Progenitor cell of endocrine pancreas (in vitro differentiated cells): ENCODE results near the gene DRG2. TPM values are rescaled to one million over a fixed set of nuclear protein-coding genes. Genes with fewer than 3 reads are reported as not detected.

ENCODE experiments used
- DNase-seq: peaks from one replicate; pipeline ENCODE4 v3.0.0; 2021; ENCODE audit warnings: low spot score; ENCODE audit not compliant: unreplicated experiment
- H3K27ac Mint-ChIP-seq: 2 replicates; pipeline ENCODE4 v1.8.0; 2021; ENCODE audit warnings: mild to moderate bottlenecking, moderate library complexity, mixed read lengths
- H3K27me3 Mint-ChIP-seq: 2 replicates; pipeline ENCODE4 v1.8.0; 2021; ENCODE audit warnings: mixed read lengths
- H3K36me3 Mint-ChIP-seq: 2 replicates; pipeline ENCODE4 v1.8.0; 2022; ENCODE audit warnings: mixed read lengths; ENCODE audit not compliant: insufficient read depth
- H3K4me1 Mint-ChIP-seq: 2 replicates; pipeline ENCODE4 v1.8.0; 2021; ENCODE audit warnings: low read depth, mixed read lengths
- H3K4me3 Mint-ChIP-seq: 2 replicates; pipeline ENCODE4 v1.8.0; 2021; ENCODE audit warnings: low read depth, mild to moderate bottlenecking, moderate library complexity, mixed read lengths
- H3K9me3 Mint-ChIP-seq: 2 replicates; pipeline ENCODE4 v1.8.0; 2021; ENCODE audit warnings: low read depth, mixed read lengths
- CTCF ChIP-seq: fragments of 200-600 bp; sonication (generic); IDR thresholded peaks from one replicate; pipeline ENCODE4 v1.5.0; 2021; ENCODE audit warnings: antibody characterized with exemption, mild to moderate bottlenecking; ENCODE audit not compliant: unreplicated experiment
- total RNA-seq: library from RNA; stranded (reverse); gene quantifications from 2 replicates; pipeline ENCODE4 v1.2.1, GENCODE V29; 2021

Gene DRG2
- total RNA-seq, 1 donor from 2014 or later: 42.9 TPM

GRCh38 chr17:18040261-18040858 lies 47.4 kb upstream of the DRG2 start:
- Mint-ChIP-seq H3K4me1 (peaks cover 43% of the 10 kb centered on the region), H3K36me3 (no peaks in the 10 kb centered on the region), H3K9me3 (no peaks in the 10 kb centered on the region), H3K27me3 (peaks cover 6% of the 10 kb centered on the region), H3K27ac (peak overlapping the region; percentile 84), H3K4me3 (peak overlapping the region; percentile 98)
- DNase-seq: no peak
- TF ChIP-seq CTCF: no peak

- Mint-ChIP-seq H3K27me3 (peaks cover 6% of the 10 kb centered on the region), H3K9me3 (no peaks in the 10 kb centered on the region), H3K4me3 (peak overlapping the region; percentile 98), H3K36me3 (peaks cover under 1% of the 10 kb centered on the region), H3K4me1 (peaks cover 33% of the 10 kb centered on the region), H3K27ac (no peak overlapping the region)
- DNase-seq: no peak
- TF ChIP-seq CTCF: no peak
Measured at GRCh38 chr17:18041776-18042175, 46.0 kb upstream of the DRG2 start.

GRCh38 chr17:18042983-18043382 lies 44.8 kb upstream of the DRG2 start:
- Mint-ChIP-seq H3K27ac (peak overlapping the region; percentile 67), H3K36me3 (peaks cover 4% of the 10 kb centered on the region), H3K4me3 (peak overlapping the region; percentile 7), H3K9me3 (no peaks in the 10 kb centered on the region), H3K4me1 (peaks cover 26% of the 10 kb centered on the region), H3K27me3 (peaks cover 2% of the 10 kb centered on the region)
- no peak for TF ChIP-seq CTCF
- DNase-seq: no peak

- Mint-ChIP-seq H3K36me3 (peaks cover 4% of the 10 kb centered on the region), H3K4me1 (peaks cover 22% of the 10 kb centered on the region), H3K9me3 (no peaks in the 10 kb centered on the region), H3K4me3 (no peak overlapping the region), H3K27me3 (no peaks in the 10 kb centered on the region), H3K27ac (no peak overlapping the region)
- DNase-seq: no peak
- TF ChIP-seq CTCF: no peak
Measured at GRCh38 chr17:18043491-18043890, 44.3 kb upstream of the DRG2 start.

- no peak for TF ChIP-seq CTCF
- Mint-ChIP-seq H3K9me3 (no peaks in the 10 kb centered on the region), H3K36me3 (peaks cover 6% of the 10 kb centered on the region), H3K4me3 (no peak overlapping the region), H3K27ac (no peak overlapping the region), H3K4me1 (peaks cover 18% of the 10 kb centered on the region), H3K27me3 (no peaks in the 10 kb centered on the region)
- no peak for DNase-seq
Measured at GRCh38 chr17:18044609-18045008, 43.1 kb upstream of the DRG2 start.
